DMS 273 (cell line): Measurements from ENCODE around the gene GAA.

Source experiments
- DNase-seq: peaks from one replicate; lab custom pipeline; 2025; ENCODE audit not compliant: unreplicated experiment; lab: John Stamatoyannopoulos, UW

GAA gene

DNA sequence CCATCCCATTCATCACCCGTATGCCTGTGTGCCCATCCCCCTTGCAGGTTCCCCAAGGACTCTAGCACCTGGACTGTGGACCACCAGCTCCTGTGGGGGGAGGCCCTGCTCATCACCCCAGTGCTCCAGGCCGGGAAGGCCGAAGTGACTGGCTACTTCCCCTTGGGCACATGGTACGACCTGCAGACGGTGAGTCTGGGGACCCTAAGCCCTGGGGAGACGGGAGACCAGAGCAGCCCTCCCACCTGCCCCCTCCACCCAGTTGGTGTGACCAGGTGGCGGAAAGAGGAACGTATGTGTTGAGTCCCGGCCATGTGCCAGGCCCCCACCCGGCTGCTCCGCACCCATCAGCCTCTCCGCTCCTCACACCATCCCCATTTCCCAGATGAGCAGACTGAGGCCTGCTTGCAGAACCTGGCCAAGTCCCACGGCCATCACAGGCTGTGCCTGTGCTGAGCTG lies 15.6 kb downstream of the GAA start:
- no peak for DNase-seq

DNA sequence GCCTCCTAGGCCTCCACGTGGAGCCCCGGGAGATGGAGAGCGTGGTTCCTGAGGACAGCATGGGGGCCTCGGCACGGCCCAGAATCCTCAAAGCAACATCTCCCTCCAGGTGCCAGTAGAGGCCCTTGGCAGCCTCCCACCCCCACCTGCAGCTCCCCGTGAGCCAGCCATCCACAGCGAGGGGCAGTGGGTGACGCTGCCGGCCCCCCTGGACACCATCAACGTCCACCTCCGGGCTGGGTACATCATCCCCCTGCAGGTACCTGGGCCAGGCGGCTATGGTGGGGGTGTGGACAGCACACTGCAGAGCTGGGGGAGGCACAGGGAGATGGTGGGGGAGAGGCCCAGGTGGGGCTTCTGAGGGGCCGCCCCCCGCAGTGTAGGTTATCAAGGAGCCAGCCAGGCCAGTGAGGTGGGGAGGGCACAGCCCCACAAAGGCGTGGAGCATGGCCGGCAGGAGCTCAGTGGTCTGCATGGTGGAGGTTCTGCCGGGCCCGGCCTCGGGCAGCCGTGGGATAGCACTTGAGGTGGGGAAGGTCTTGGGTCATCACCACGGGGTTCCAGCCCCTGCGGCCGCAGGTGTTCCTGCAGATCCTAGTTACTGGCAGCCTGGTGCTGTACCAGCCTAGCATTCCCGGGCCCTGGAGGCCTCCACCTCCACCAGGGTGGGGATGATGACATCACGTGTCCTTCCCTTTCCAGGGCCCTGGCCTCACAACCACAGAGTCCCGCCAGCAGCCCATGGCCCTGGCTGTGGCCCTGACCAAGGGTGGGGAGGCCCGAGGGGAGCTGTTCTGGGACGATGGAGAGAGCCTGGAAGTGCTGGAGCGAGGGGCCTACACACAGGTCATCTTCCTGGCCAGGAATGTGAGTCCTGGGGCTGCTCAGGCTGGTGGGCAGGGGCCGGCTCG lies 16.4 kb downstream of the GAA start:
- DNase-seq, result no peak

DNA sequence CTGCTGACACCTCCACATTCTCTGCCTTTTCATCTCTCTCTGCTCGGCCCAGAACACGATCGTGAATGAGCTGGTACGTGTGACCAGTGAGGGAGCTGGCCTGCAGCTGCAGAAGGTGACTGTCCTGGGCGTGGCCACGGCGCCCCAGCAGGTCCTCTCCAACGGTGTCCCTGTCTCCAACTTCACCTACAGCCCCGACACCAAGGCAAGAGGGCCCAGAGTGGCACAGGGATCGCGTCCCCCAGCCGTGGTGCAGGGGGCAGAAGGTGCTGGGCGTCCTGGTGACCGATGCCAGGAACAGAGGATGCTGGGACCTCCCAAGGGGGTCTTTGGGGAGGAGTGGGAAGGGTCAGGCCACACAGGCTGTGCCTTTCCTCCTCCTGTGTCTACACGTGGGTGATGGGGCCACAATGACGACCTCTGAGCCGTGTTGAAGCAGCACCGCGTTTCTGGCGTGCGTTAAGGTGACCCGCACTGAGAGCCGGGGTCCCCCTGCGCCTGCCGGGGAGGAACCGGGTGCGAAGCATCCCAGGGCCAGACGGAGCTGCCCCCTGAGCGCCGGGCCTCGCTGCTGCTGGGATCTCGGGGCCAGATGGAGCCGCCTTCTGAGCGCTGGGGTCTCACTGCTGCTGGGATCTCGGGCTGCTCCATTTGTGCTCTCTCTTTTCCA lies 17.4 kb downstream of the GAA start:
- DNase-seq, result no peak

DNA sequence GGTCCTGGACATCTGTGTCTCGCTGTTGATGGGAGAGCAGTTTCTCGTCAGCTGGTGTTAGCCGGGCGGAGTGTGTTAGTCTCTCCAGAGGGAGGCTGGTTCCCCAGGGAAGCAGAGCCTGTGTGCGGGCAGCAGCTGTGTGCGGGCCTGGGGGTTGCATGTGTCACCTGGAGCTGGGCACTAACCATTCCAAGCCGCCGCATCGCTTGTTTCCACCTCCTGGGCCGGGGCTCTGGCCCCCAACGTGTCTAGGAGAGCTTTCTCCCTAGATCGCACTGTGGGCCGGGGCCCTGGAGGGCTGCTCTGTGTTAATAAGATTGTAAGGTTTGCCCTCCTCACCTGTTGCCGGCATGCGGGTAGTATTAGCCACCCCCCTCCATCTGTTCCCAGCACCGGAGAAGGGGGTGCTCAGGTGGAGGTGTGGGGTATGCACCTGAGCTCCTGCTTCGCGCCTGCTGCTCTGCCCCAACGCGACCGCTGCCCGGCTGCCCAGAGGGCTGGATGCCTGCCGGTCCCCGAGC lies 17.9 kb downstream of the GAA start:
- peak; percentile 53 for DNase-seq

DNA sequence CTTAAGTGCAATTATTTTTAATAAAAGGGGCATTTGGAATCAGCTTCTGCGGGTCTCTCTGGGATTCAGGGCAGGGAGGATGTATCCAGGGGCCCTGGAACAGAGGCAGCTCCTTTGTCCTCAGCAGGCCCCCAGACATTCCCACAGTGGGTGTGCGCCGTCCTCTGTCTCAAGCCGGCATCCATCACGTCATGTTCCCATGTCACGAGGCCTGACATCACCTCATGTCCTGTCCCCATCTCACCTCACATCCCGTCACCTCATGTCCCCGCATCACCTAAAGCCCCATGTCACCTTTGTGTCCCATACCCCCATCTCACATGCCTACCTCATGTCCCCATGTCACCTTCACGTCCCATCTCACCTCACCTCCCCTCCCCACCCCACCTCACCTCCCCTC lies 18.5 kb downstream of the GAA start:
- DNase-seq, result no peak

DNA sequence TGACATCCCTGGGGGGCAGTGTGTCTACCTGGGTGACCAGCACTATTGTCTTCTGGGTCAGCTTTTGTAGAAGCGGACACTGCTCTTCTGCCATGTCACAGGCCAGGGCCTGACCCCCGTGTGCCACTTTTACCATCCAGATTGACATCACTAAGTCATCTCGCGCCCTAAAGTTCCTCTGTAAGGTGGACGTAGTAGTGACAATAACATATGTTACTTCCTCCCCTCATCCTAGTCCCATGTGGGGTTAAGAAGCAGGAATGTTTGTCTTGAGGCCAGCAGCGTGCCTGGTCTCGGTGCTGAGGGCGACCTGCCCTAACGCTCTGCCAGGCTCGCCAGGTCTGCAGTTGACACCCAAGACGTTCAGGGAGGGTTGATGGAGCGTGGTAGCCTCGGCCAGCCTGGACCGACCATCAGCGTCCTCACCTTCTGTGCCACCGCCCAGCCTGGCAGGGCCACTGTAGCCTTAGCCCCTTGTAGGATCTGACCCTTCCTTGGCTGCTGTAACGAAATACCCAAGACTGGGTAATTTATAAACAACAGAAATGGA lies 20.7 kb downstream of the GAA start:
- no peak for DNase-seq

DNA sequence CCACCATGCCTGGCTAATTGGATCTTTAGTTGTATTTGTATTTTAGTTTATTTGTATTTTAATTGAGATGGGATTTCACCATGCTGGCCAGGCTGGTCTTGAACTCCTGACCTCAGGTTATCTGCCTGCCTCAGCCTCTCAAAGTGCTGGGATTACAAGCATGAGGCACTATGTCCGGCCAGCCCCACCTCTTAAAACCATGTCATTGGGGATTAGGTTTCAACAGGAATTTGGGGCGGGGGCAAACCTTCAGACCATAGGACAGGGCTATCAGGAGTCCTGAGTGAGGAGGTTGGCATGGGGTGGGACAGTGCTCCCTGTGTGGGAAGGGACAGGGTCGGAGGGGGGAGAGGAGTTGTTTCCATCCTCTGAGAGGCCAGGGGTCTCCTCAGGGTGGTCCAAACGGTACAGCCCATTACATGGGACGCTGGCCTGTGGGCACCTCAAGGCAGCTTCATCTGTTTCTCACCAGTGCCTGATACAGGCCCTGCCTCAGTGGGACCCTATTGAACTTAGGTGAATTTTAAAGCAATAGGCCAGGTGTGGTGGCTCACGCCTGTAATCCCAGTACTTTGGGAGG lies 21.6 kb downstream of the GAA start:
- DNase-seq, result no peak

DNA sequence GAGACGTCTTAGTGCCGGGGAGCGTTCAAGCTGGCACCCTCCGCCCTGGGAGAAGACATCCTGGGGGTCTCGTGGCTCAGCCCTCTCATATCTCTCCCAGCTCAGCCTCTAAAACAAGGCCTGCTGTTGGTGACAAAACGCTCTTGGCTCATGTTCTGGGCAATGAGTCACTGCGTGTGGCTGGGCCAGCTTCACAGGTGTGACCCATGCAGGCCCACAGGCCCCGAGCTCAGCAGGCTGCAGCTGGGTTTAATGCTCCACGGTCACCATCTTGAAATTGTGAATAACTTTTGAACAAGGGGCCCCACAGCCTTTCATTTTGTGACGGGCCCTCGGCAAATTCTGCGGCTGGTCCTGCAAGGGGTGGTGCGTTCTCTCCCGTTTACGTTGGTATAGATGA lies 22.4 kb downstream of the GAA start:
- DNase-seq, result no peak

DNA sequence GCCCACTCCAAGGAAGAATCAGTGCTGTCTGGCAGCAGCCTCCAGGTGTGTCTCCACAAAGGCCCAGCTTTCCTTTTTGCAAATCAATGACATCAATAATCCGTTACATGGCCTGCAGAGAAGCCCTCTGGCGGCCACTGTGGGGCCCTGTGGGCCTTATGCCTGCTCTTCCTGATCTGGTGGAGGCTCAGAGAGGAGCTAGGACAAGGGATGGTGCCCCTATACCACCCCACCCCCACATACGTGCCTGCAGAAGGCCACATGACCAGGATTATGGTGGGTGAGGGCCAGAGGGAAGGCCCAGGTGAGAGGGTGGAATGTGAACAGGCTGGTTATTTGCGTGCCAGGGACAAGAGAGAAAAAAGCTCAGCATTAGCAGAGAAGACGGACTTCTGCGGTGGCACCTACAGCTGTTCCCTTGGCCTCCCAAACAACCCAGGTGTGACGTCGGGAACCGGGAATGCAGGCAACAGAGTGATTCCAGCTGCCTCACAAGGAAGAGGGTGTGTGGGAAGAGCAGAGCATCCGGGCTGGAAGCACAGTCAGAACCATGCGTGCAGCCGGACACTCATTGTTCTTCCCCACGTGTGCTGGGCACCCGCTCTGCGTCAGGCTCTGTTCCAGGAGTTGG lies 23.1 kb downstream of the GAA start:
- DNase-seq, result peak; percentile 32

DNA sequence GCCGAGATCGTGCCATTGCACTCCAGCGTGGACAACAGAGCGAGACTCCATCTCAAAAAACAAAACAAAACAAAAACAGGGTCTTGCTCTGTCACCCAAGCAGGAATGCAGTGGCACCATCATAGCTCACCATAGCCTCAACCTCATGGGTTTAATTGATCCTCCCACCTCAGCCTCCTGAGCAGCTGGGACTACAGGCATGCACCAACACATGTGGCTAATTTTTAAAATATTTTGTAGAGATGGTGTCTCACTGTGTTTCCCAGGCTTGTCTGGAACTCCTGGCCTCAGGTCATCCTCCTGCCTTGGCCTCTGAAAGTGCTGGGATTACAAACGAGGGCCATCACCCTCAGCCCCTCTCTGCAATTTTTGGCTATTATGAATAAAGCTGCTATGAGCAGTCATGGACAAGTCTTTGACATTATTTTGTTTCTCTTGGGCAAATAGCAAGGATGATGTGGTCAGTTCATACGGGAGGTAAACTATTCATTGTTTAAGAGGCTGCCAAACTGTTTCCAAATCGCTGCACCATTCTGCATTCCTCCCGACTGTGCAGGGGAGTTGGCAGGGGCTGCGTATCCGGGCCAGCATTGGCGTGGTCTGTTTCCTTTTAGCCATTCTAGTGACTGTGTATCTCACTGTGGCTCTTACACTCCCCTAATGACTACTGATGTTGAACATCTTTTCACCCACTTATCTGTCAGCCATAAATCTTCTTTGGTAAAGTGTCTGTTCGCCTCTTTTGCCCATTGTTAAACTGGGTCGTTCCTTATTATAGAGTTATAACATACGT lies 24.5 kb downstream of the GAA start:
- no peak for DNase-seq

DNA sequence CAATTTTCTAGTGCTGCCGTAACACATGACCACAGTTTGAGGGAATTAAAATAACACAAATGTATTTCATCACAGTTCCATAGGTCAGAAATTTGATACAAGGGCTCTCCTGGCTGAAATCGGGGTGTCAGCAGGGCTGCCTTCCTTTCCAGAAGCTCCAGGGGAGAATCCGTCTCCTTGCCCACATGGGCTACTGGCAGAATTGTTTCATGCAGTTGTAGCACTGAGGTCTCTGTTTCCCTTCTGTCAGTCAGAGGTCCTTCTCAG lies 25.0 kb downstream of the GAA start:
- DNase-seq, result no peak

DNA sequence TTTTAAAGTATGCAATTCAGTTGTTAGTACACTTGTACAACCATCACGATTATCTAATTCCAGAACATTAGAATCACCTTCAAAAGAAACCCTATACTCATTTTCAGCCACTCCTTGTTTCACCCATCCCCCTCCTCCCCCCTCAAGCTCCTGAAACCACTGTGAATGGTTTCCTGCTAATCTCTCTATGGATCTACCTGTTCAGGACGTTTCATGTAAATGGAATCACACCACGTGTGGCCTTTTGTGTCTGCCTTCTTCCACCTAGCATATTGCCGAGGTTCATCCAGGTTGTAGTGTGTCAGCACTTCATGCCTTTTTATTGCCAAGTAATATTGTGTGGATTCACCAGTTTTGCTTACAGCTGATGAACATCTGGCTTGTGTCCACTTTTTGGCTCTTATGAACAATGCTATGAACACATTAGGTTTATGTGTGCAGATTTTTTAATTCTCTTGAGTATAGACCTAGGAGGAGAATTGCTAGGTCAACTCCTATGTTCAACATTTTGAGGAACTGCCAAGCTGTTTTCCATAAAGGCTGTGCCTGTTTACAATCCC lies 27.7 kb downstream of the GAA start:
- DNase-seq, result no peak

DNA sequence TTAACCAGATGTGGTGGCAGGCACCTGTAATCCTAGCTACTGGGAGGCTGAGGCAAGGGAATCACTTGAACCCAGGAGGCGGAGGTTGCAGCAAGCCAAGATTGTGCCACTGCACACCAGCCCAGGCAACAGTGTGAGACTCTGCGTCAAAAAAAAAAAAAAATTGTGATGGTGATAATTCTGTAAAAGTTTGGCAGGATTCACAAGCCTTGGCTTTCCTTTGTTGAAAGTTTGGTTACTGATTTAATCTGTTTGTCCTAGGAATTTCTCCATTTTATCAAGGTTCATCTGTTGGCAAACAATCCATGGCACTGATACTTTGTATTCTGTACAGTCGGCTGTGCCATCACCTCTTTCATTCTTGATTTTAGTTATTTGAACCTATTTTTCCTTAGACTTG lies 29.6 kb downstream of the GAA start:
- DNase-seq, result no peak

DNA sequence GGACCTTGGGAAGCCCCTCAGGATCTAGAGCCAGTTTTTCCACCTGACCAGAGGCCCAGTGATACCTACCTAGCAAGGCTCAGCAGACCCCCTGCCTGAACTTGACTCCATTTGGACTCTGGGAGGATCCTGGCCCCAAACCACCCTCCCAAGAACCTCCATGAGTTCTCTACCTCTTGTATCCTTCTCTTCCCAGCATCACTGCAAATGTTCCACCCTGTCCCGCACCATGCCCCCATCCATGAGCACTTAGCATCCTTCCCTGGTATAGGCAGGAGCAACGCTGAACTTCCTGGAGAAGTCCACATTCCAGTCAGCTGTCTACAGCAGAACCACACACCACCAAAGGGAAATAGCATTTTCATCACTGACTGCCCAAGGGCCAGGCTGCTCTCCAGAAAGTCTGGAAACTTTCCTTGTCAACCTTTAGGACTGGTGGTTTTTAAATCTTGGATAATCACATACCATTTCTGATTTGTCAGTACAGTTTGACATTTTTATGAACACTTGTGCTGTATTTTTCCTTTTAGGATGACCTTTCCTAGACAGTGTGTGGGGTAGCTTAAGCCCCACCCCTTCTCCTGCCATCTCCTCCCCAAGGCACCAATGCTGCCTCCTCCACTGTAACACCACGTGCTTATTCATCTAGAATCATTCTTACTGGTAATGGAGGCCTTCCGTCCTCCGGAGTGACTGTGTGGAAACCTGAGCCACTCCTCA lies 31.7 kb downstream of the GAA start:
- no peak for DNase-seq

DNA sequence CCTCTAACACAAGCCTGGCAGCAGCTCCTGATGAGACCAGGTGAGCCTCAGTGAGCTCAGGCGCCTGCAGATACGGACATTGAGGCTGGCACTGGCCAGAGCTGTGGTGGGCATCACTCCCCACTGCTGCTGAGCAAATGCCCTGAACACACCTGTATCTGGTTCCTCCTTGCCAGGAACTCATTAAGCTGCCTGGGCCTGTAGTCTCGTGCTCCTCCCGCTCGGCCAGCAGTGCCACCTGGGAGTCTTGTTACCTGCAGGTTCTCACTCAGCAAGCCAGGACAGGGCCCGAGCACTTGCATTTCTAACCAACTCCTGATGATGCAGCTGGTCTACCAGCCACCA lies 32.2 kb downstream of the GAA start:
- no peak for DNase-seq

DNA sequence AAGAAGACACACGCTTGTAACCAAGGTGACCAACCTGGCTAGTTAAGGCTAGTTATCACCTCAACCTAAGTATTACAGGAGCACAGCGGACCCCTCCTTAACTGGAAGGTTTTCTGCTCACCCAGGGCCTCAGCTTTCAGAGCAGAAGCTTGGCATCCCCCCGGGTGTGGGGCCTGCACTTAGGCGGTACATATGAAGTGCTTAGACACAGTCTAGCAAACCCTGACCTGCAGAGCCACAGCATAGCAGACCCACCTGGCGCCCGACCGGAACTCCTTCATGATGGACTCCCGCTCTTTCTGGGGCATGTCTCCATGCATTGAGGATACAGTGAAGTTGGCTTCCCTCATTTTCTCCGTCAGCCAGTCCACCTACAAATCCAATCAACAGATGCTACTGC lies 35.8 kb downstream of the GAA start:
- no peak for DNase-seq

DNA sequence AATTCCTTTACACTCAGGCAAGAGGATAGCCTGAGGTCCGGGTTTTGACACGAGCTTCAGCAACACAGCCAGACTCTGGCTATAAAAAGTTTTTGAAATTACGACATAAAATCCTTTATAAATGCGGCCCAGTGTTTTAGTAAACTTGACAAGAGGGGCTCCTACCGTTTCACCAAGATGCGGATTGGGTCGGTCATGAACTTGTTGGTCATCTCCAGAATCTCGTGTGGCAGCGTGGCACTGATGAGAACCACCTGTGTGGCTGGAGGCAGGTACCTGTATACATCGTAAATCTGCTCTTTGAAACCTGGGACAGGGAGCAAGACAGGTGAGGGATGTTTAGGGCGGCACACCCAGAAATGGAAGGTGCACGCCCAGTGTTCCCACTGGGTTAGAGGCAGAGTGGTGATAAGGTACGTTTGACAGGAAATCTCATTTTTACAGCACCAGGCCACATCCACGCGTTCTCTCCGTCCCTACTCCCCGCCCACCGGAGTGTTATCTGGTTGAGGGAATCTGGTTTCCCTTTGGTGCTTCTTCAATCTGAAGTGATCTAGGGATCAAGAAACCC lies 37.6 kb downstream of the GAA start:
- DNase-seq, result no peak

DNA sequence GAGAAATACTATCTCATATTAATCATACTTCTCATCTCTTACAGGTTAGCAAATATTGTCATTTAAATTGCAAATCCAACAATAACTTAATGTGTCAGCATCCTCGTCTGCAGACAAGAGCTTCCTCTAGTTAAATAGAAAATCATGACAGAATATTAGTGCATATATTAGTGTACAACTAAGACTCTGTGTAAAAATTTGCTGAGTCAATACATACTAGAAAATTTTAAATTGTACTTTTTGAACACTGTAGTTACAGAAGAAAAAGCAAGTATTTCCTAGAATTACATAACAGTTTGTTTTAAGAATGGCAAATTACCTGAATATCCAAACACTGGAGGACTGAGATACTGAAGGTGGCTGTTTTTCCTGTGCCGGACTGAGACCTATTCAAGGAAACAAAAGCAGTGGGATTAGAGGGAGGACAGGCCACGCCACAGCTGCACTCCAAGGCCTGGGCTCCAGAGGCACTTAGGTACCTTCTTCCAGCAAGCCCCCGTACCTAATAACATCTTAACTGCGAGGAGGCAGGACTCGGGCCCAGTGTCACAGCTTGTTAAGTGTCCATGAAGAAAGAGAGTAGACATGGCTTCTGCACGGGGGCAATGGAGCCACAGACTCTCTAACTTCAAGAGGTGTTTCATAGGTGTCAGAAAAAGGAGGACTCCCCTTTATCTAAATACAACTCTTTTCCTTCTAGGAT lies 40.2 kb downstream of the GAA start:
- no peak for DNase-seq

DNA sequence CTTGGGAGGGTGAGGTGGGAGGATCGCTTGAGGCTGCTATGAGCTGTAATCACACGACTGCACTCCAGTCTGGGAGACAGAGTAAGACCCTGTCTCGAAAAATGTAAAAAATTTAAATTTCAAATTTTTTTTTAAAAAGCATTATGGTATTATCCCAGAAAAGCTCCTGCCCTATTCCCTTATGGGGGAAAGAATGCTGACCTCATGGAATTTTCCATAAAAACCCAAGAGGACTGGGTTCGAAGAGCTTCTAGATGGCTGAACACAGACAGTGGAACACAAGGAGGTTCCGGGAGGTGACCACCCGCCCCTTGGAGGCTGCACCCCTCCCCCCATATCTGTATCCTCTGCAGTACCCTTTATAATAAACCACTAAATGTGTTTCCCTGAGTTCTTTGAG lies 41.5 kb downstream of the GAA start:
- DNase-seq, result no peak
